Suppressor macrophage (primary cell): ENCODE measurements around the gene RYR3.

ENCODE experiments used
- DNase-seq, 4 experiments: peaks; one replicate each; pipeline ENCODE4 v3.0.0-alpha.2; 2020 to 2022

RYR3 gene

DNA sequence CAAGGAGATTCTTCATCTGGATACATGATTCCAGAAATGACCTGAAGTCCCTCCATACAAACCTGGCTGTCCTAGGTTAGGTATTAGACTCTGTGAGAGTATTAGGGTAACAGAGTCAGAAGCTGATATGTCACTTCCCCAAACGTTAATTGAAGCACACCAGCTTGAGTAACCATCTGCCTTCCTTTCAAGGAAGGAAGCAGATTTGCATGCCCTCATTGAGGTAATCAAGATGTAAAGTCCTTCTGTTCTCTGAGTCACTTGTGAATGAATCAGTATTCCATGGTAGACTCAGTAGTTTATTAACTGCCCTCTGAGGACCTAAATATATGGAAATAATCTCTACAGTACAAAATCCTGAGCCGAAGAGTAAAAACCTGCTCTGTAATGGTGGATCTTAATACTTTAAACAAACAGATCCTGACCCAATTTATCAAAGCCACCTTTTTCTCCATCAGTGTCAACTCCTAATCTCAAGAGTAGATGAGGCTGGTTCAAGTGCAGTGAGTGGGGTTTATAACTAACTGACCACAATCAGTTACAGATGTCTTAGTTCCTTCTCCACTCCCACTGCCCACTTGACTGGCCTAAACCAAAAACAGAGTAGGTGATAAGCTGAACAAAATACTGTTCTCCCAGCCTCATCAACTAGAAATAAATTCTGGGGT, 411.4 kb downstream of the RYR3 start:
- DNase-seq: peak; percentile 49 to 87 (median 72)

GRCh38 chr15:33722673-33723015, 411.9 kb downstream of the RYR3 start:
- DNase-seq: no peak

GRCh38 chr15:33724321-33725036, 413.7 kb downstream of the RYR3 start:
- no peak for DNase-seq

GRCh38 chr15:33729653-33730052, 418.9 kb downstream of the RYR3 start:
- no peak for DNase-seq

DNA sequence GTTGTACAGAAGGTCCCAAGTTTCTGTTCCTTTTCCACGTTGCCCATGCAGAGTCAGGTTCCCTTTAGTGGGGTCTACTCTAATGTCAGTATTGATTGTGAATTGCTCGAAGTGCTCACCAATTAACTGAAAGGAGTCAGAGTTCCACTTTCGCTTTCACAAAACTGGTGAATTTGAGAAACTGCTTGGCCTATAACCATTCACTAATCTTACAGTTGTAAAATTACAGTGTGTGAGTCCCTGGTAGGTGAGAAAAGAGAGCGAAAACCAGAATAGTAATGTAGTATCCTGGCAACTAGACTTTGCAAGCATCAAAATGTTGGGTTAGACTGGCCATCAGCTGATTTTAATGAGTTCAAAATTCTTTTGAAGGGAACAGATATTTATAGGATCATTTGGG, 420.0 kb downstream of the RYR3 start:
- DNase-seq: no peak

DNA sequence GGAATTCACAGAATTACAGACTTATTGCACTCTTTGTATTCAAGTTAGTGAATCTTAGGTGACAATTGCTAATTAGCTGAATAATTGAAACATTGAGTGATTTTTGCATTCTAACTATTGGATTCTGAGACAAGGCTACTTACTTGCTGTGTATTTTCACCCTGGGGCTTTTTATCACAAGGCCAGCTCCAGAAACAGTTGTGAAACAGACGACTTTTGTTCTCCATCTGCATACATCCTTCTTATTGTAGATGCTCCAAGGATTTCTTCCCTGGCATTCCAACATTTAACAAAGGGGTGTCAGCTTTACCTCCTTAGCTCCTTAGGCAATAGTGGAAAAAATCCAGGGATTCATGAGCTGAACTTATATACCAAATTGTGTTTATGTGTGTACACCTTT, 424.4 kb downstream of the RYR3 start:
- no peak for DNase-seq

- peak in 3 of 4 experiments; percentile 8 to 29 (median 13) for DNase-seq
Observed at GRCh38 chr15:33735637-33736247, 425.0 kb downstream of the RYR3 start.

DNA sequence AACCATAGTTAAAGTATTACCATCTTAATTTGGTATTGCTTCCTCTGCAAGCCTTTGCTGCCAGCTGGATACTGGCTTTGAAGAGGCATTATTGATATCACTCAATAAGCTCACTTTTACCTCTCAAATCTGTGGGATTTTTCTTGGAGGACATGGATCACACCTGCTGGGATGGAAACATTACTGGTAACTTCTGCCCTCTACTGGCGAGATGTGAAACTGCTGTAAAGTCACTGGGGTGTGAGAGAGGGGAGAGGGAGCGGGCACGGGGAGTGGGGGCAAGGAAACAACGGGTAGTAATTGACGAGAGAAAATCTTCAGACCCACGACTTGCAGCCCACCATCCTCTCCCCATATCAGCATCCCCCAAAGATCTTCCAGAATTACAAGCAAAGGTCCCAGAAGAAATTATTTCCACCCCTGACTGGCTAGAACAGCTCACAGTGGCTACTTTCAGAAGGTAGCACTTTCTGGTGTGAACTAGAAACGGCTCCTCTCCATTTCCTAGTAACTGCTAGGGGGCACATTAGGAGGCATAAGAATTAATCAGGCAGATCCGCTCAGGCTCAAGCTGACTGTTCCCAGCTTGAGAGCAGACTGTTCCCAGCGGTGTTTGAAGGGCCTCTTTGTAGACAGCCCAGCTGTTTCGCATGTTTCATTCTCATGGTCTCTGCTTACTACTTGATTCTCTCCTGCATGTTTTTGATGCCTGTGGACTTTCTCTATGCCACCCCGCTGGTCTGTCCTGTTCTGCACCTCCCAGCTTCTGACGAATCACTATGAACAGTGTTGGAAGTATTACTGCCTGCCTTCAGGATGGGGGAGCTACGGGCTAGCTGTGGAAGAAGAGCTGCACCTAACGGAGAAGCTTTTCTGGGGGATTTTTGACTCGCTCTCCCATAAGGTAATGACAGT, 427.2 kb downstream of the RYR3 start:
- DNase-seq: peak; percentile 30 to 52 (median 47)

GRCh38 chr15:33738941-33739664, 428.3 kb downstream of the RYR3 start:
- DNase-seq: no peak

DNA sequence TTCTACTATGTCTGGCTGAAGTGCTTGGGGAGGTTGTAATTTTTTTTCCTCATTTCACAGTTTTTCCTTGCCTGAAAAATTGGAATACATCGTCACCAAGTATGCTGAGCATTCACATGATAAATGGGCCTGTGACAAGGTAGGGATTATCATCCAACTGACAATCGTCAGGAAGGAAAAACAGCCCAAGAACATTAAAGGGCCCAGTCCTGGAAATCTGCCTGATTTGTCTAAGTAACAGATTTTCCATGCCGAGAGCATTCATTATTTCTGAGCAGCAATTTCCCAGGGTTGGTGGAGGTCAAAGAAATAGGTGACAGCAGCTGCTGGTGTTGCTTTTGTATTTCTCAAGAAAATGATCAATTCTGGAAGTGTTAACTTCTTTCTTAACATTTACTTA, 431.5 kb downstream of the RYR3 start:
- DNase-seq: no peak

- no peak for DNase-seq
Observed at GRCh38 chr15:33742800-33743199, 432.0 kb downstream of the RYR3 start.

GRCh38 chr15:33746203-33746602, 435.4 kb downstream of the RYR3 start:
- DNase-seq: no peak

DNA sequence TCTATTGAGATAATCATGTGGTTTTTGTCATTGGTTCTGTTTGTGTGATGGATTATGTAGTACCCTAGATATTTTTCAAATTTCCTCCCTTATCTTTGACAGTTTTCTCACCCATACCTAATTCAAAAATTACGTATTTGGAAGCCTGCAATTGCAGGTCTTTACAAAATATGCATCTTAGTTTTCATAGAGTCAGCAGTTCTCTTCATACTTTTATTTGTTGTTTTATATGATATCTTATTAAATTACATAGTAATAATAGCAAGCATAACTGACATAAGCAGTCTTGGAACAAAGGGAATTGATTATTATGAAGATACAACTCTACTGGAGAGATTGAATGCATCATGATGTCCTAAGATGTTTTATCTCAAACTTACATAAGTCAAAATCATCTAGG, 442.2 kb downstream of the RYR3 start:
- no peak for DNase-seq

- DNase-seq: peak in 2 of 4 experiments; percentile 28 to 32
Observed at GRCh38 chr15:33754242-33754641, 443.5 kb downstream of the RYR3 start.

- no peak for DNase-seq
Observed at GRCh38 chr15:33756961-33757360, 446.2 kb downstream of the RYR3 start.

DNA sequence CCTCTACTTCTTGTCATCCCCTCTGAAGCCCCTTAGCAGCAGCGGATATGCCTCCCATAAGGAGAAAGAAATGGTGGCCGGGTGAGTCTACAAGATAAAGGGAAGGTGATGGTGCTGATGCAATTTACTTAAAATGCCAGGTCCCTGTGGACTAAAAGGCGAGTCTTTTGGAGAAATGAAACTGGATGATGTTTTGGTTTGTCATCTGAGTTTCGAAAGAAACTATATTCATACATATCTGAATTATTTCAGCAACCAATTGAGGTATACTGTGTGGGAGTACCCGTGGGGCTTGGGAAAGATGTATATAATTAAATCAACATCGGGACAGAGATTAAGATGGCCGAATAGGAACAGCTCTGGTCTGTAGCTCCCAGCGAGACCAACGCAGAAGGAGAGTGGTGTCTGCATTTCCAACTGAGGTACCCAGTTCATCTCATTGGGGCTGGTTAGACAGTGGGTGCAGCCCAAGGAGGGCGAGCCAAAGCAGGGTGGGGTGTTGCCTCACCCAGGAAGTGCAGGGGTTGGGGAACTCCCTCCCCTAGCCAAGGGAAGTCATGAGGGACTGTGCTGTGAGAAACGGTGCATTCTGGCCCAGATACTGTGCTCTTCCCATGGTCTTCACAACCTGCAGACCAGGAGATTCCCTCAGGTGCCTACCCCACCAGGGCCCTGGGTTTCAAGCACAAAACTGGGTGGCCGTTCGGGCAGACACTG, 446.9 kb downstream of the RYR3 start:
- DNase-seq: peak; percentile 32 to 73 (median 60)

DNA sequence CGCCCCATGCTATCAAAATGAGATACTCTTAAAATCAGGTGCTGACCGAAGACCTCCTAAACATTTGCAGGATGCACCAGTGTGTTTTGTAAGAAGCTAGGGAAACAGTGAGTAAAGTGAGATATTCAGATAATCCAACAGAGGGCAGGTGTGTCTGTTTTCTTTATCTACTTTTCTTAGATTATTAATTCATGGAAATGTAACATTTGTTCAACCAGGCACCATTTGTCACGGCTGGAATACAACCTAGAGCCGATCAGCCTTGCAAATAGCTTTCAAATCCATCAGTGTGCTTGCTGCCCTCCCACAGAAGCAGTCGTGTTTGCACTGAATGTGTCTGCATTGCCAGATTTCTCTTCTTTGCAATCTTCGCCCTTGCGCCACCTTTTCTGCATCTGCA, 455.6 kb downstream of the RYR3 start:
- no peak for DNase-seq

- DNase-seq: no peak
Observed at GRCh38 chr15:33768670-33769190, 458.0 kb downstream of the RYR3 start.

- no peak for DNase-seq
Observed at GRCh38 chr15:33773969-33774368, 463.2 kb downstream of the RYR3 start.

GRCh38 chr15:33778852-33779251, 468.1 kb downstream of the RYR3 start:
- DNase-seq: no peak
